Neural cell (in vitro differentiated cells): ENCODE data around the gene CILP.

ENCODE experiments used
- CTCF ChIP-seq: fragments of 450-650 bp; IDR thresholded peaks from 2 replicates; pipeline ENCODE4 v1.5.1; 2014; ENCODE audit warnings: antibody characterized with exemption, mild to moderate bottlenecking, moderate library complexity; ENCODE audit not compliant: poor library complexity, severe bottlenecking
- MXI1 ChIP-seq: fragments of 450-650 bp; conservative IDR thresholded peaks from 2 replicates; pipeline ENCODE4 v1.6.1; 2014; ENCODE audit warnings: antibody characterized with exemption, mild to moderate bottlenecking; ENCODE audit not compliant: poor library complexity, severe bottlenecking
- TAF1 ChIP-seq: IDR thresholded peaks from 2 replicates; pipeline ENCODE4 v1.6.1; 2012; ENCODE audit warnings: low read depth

- TF ChIP-seq TAF1 (no peak), CTCF (no peak), MXI1 (no peak)
These were observed at the start of gene CILP for GRCh38 chr15:65210770-65211481.
